Activated CD4-positive, alpha-beta memory T cell treated with anti-CD3 and anti-CD28 coated beads for 36 hours (primary cell): ENCODE results near the gene TTLL12. TPM values are rescaled to one million over a fixed set of nuclear protein-coding genes. Genes with fewer than 3 reads are reported as not detected.
A peak's percentile ranks its signal among the peaks of the same experiment; 100 is the strongest.

Experiments
- CTCF ChIA-PET: fragments of 350-600 bp; sonication (Branson Sonifier 250); formaldehyde crosslinking; loops from one replicate; lab custom pipeline; 2021; ENCODE audit warnings: antibody characterized with exemption, inconsistent platforms; lab: Charles Lee
- POLR2A ChIA-PET: fragments of 350-600 bp; sonication (Branson Sonifier 250); formaldehyde crosslinking; loops from one replicate; lab custom pipeline; 2021; ENCODE audit warnings: antibody characterized with exemption; lab: Charles Lee
- DNase-seq: peaks from one replicate; pipeline ENCODE4 v3.0.0-alpha.2; 2020
- H3K27ac Mint-ChIP-seq: one replicate; pipeline ENCODE4 v1.8.0; 2021; ENCODE audit warnings: mixed read lengths
- H3K27me3 Mint-ChIP-seq: one replicate; pipeline ENCODE4 v1.8.0; 2021; ENCODE audit warnings: mixed read lengths
- H3K36me3 Mint-ChIP-seq: one replicate; pipeline ENCODE4 v1.8.0; 2021; ENCODE audit warnings: mixed read lengths
- H3K4me1 Mint-ChIP-seq: one replicate; pipeline ENCODE4 v1.8.0; 2021; ENCODE audit warnings: low read depth, mixed read lengths
- H3K4me3 Mint-ChIP-seq: one replicate; pipeline ENCODE4 v1.8.0; 2021; ENCODE audit warnings: mild to moderate bottlenecking, mixed read lengths
- H3K9me3 Mint-ChIP-seq: one replicate; pipeline ENCODE4 v1.8.0; 2021; ENCODE audit warnings: mixed read lengths
- intact Hi-C: fragments of 100-400 bp; cut with micrococcal nuclease; formaldehyde crosslinking; loops from one replicate; pipeline ENCODE4 v1.15.1; 2023
- total RNA-seq, 2 experiments: library from RNA; stranded (reverse); gene quantifications; one replicate each; pipeline ENCODE4 v1.2.3, GENCODE V29; 2021

TTLL12 gene
- total RNA-seq = 10 to 100 TPM; 64.4 to 67.0 TPM

- H3K27me3 Mint-ChIP-seq = no peaks in the 10 kb centered on the region
- peaks cover 21% of the 10 kb centered on the region for H3K4me1 Mint-ChIP-seq
- H3K4me3 Mint-ChIP-seq = peak within 1 kb of the TSS; percentile 84
- H3K9me3 Mint-ChIP-seq = peaks cover 2% of the 10 kb centered on the region
- peak within 1 kb of the TSS; percentile 93 for H3K27ac Mint-ChIP-seq
- peaks cover 8% of the 10 kb centered on the region for H3K36me3 Mint-ChIP-seq
- intact Hi-C loops = loop anchor here (2.0 to 10.0 kb wide), 3 partner anchors 34 to 330 kb away; partner anchors contain the start of genes ARFGAP3 and TSPO
- ChIA-PET POLR2A (interaction anchor here (1.2 to 1.8 kb wide), 3 partner anchors 34 to 538 kb away, joined by 3 to 8 read pairs (median 4); partner anchors contain the start of gene TSPO), CTCF (interaction anchor here (1.2 to 1.8 kb wide), 5 partner anchors 14 to 807 kb away, joined by 3 to 9 read pairs (median 5); no protein-coding TSS in a partner anchor)
- DNase-seq = peak; percentile 66
These were observed at the start of gene TTLL12 for GRCh38 chr22:43186272-43187170. Gene TTLL12, minus strand, starts transcription at chr22:43187134. Its CDS starts 65 bp downstream, at chr22:43187069.

- Mint-ChIP-seq H3K4me3 (no peak overlapping the region), H3K9me3 (no peaks in the 10 kb centered on the region), H3K36me3 (no peaks in the 10 kb centered on the region), H3K27ac (no peak overlapping the region), H3K27me3 (no peaks in the 10 kb centered on the region), H3K4me1 (peaks cover 2% of the 10 kb centered on the region)
- ChIA-PET POLR2A (no interaction called here), CTCF (no interaction called here)
- intact Hi-C loops = no loop called here
- no peak for DNase-seq
These were observed 48.8 kb upstream of the TTLL12 start for GRCh38 chr22:43235445-43236409.

DNA sequence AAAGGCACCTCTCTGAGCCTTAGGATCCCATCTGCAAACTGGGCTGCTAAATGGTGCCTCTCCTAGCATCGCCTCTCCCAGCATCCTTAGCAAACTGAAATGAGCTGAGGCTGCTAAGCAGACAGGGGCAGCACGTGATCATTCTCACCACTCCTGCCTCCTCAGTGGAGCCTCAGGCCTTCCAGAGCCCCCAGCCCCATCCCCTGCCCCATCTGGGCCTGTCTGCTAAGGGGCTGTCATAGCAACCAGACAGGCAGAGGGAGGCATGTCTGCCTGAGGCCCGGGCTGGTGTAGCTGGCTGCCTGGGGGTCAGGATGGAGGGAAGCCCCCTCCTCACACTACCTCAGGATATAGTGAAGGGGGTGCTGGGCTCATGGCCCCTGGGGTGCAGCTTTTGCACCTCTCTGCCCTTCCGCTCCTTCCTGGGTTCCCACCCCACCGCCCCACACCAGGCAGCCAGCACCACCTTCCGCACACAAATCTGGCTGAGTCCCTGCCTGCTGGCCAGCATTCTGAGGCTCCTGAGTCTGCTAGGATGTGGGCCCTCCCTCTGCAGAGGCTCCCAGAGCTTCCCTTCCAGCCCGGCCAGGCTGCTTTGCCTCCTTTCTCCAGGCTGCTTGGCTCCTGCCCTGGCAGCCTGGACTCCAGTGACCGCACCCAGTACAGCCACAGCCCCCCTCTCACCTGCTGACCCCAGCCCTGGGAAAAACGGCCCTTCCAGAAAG lies 47.5 kb upstream of the TTLL12 start:
- H3K4me3 Mint-ChIP-seq = no peak overlapping the region
- CTCF ChIA-PET = interaction anchor here (0.6 to 1.2 kb wide), 3 partner anchors 112 to 428 kb away, joined by 3 read pairs; no protein-coding TSS in a partner anchor

DNA sequence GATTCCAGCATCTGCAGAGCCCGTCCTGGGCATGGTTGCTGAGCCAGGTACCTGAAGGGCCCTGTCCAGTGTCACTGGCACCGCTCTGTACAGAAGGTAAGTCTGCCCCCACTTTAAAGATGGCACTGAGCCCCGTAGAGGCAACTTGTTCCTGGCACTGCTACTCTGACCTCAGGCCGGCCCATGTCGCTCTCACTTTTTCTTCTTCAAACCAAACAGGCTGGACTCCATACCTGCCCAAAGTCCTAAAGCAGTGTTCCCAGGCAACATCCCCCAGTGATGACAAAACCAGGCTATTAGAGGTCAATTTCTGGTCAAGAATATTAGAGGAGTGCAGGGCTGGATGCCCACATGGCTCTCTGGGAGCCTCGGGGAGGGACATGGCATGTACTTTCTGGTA lies 46.6 kb upstream of the TTLL12 start:
- no peak for DNase-seq
- no peak overlapping the region for H3K4me3 Mint-ChIP-seq
- ChIA-PET POLR2A (no interaction called here), CTCF (interaction anchor here (0.6 to 5.5 kb wide), 4 partner anchors 9 to 153 kb away, joined by 3 to 119 read pairs (median 22); no protein-coding TSS in a partner anchor)
- peaks cover 2% of the 10 kb centered on the region for H3K4me1 Mint-ChIP-seq
- H3K36me3 Mint-ChIP-seq = no peaks in the 10 kb centered on the region
- H3K27me3 Mint-ChIP-seq = no peaks in the 10 kb centered on the region
- no peak overlapping the region for H3K27ac Mint-ChIP-seq
- H3K9me3 Mint-ChIP-seq = no peaks in the 10 kb centered on the region
- intact Hi-C loops = loop anchor here (5.0 kb wide), 1 partner anchor 39 kb away; no protein-coding TSS in a partner anchor

More for the DNA sequence above, 47.5 kb upstream of the TTLL12 start:
- Mint-ChIP-seq H3K4me1 (peaks cover 2% of the 10 kb centered on the region), H3K9me3 (no peaks in the 10 kb centered on the region), H3K36me3 (no peaks in the 10 kb centered on the region), H3K27me3 (no peaks in the 10 kb centered on the region), H3K27ac (no peak overlapping the region)
- intact Hi-C loops = loop anchor here (5.0 kb wide), 1 partner anchor 38 kb away; no protein-coding TSS in a partner anchor
- DNase-seq = no peak
- POLR2A ChIA-PET = no interaction called here

GRCh38 chr22:43232445-43232844 lies 45.5 kb upstream of the TTLL12 start:
- intact Hi-C loops = loop anchor here (5.0 kb wide), 1 partner anchor 40 kb away; no protein-coding TSS in a partner anchor
- H3K27me3 Mint-ChIP-seq = no peaks in the 10 kb centered on the region
- no peaks in the 10 kb centered on the region for H3K9me3 Mint-ChIP-seq
- H3K4me3 Mint-ChIP-seq = no peak overlapping the region
- H3K4me1 Mint-ChIP-seq = peaks cover 2% of the 10 kb centered on the region
- ChIA-PET CTCF (interaction anchor here (0.8 to 5.5 kb wide), 14 partner anchors 8 to 154 kb away, joined by 3 to 119 read pairs (median 4); no protein-coding TSS in a partner anchor), POLR2A (no interaction called here)
- no peak overlapping the region for H3K27ac Mint-ChIP-seq
- no peak for DNase-seq
- H3K36me3 Mint-ChIP-seq = no peaks in the 10 kb centered on the region

DNA sequence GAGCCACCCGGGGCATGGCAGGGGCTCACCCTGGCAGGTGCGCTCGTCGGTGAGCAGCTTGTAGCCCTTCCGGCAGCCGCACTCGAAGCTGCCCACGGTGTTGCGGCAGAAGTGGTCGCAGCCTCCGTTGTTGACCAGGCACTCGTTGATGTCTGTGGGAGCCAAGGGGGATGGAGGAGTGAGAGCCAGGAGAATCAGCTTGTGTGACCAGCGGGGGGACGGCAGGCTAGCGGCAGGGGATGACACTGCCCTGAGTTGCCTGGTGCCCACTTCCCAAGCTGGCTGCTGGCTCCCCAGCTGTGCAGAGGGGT lies 44.7 kb upstream of the TTLL12 start:
- Mint-ChIP-seq H3K4me3 (no peak overlapping the region), H3K9me3 (no peaks in the 10 kb centered on the region), H3K36me3 (no peaks in the 10 kb centered on the region), H3K27ac (no peak overlapping the region), H3K4me1 (peaks cover 2% of the 10 kb centered on the region), H3K27me3 (no peaks in the 10 kb centered on the region)
- POLR2A ChIA-PET = interaction anchor here (0.6 to 1.2 kb wide), 2 partner anchors 28 to 148 kb away, joined by 3 read pairs; no protein-coding TSS in a partner anchor
- CTCF ChIA-PET = interaction anchor here (0.6 to 5.5 kb wide), 26 partner anchors 9 to 1487 kb away, joined by 3 to 119 read pairs (median 4); partner anchors contain the start of gene SCUBE1
- no peak for DNase-seq
- intact Hi-C loops = loop anchor here (1.0 to 5.0 kb wide), 3 partner anchors 41 to 154 kb away; no protein-coding TSS in a partner anchor

DNA sequence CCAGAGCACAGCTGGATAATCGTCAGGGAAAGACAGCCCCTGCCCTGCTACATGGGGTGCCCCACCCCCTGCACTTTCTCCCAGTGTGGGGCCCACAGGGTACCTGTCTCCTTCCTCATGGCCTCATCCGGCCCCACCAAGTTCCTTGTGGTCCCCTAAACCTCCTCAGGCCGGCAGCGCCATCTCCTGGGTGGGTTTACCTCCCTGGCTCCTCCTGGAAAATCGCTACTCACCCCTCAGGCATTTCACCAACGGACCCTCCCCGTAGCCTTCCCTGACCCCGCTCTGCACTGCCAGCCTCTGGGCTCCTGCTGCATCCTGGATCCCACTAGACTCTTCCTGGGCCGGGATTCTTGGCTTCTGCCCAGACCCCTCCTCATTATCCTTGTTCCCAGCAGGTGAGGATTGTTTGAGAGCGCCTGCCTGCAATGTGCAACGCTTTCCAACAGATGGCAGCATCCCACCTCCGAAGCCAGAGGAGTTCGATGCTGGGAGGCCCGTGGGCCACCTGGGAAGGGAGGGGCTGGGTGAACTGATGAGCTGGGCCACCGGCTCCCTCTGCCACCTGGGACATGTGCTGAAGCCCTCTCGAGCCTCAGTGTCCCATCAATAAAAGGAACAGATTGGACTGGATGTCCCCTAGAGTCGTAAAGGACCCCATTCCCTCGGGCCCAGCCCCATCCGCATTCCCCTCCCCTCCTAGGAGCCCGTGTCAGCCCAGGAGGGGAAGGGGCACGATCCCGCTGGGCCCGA lies 44.2 kb upstream of the TTLL12 start:
- CTCF ChIA-PET = interaction anchor here (0.6 to 5.5 kb wide), 25 partner anchors 9 to 1487 kb away, joined by 3 to 119 read pairs (median 4); partner anchors contain the start of gene SCUBE1
- H3K27ac Mint-ChIP-seq = no peak overlapping the region

GRCh38 chr22:43230571-43230970 lies 43.6 kb upstream of the TTLL12 start:
- intact Hi-C loops = loop anchor here (5.0 kb wide), 1 partner anchor 42 kb away; no protein-coding TSS in a partner anchor
- POLR2A ChIA-PET = interaction anchor here (1.2 kb wide), 1 partner anchor 149 kb away, joined by 3 read pairs; no protein-coding TSS in a partner anchor
- Mint-ChIP-seq H3K4me1 (peaks cover 2% of the 10 kb centered on the region), H3K4me3 (no peak overlapping the region), H3K27me3 (no peaks in the 10 kb centered on the region), H3K9me3 (no peaks in the 10 kb centered on the region), H3K36me3 (no peaks in the 10 kb centered on the region), H3K27ac (no peak overlapping the region)
- CTCF ChIA-PET = interaction anchor here (5.1 to 5.5 kb wide), 2 partner anchors 116 to 156 kb away, joined by 41 to 119 read pairs; no protein-coding TSS in a partner anchor
- no peak for DNase-seq

More for the DNA sequence above, 44.2 kb upstream of the TTLL12 start:
- Mint-ChIP-seq H3K4me1 (peaks cover 2% of the 10 kb centered on the region), H3K9me3 (no peaks in the 10 kb centered on the region), H3K4me3 (no peak overlapping the region), H3K36me3 (no peaks in the 10 kb centered on the region), H3K27me3 (no peaks in the 10 kb centered on the region)
- intact Hi-C loops = loop anchor here (1.0 to 5.0 kb wide), 3 partner anchors 41 to 154 kb away; no protein-coding TSS in a partner anchor
- POLR2A ChIA-PET = interaction anchor here (0.6 to 1.2 kb wide), 2 partner anchors 29 to 148 kb away, joined by 3 read pairs; no protein-coding TSS in a partner anchor
- peak; percentile 75 for DNase-seq

DNA sequence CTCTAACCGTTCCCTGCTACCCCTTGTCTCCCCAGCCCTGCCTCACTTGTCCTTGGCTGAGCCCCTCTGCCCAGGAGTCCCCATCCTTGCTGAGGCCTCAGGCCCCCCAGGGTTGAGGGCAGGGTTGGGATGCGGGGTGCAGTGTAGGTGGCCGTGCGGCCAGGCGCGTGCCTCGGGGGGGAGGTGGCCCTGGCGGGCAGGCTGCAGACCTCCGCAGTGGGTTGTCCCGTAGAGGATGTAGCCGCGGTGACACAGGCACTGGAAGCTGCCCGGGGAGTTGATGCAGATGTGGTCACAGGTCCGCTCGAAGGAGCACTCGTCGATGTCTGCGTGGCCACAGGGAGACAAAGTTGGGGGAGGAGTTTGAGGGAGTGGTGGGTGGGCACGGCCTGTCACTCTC lies 41.9 kb upstream of the TTLL12 start:
- Mint-ChIP-seq H3K36me3 (no peaks in the 10 kb centered on the region), H3K27me3 (no peaks in the 10 kb centered on the region), H3K4me1 (peaks cover 2% of the 10 kb centered on the region), H3K4me3 (no peak overlapping the region), H3K9me3 (no peaks in the 10 kb centered on the region), H3K27ac (no peak overlapping the region)
- DNase-seq = no peak
- ChIA-PET POLR2A (no interaction called here), CTCF (interaction anchor here (1.1 to 5.5 kb wide), 4 partner anchors 25 to 157 kb away, joined by 3 to 119 read pairs (median 23); partner anchors contain the start of gene TTLL12)
- intact Hi-C loops = no loop called here

DNA sequence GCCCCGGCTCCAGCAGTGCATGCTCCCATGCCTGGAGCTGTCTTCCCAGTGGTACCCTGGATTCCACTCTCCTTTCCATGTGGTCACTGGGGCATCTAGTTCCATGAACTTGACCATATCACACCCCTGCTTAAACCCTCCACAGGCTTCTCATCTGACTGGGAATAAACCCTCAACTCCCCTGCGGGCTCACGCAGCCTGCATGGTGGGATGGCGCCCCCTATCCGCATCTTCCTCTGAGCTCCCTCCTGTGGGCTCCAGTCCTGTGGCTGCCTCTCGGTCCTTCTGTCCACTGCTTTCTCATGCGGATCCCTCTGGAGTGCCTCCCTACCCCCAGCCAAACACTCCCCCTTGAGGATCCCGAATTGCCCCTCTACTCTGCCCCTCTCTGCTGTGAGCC lies 41.4 kb upstream of the TTLL12 start:
- H3K27me3 Mint-ChIP-seq = no peaks in the 10 kb centered on the region
- CTCF ChIA-PET = interaction anchor here (1.6 to 5.5 kb wide), 2 partner anchors 41 to 118 kb away, joined by 5 to 119 read pairs; partner anchors contain the start of gene TTLL12
- H3K4me3 Mint-ChIP-seq = no peak overlapping the region
- peak; percentile 47 for DNase-seq
- H3K9me3 Mint-ChIP-seq = no peaks in the 10 kb centered on the region
- POLR2A ChIA-PET = no interaction called here
- intact Hi-C loops = no loop called here
- no peaks in the 10 kb centered on the region for H3K36me3 Mint-ChIP-seq
- peaks cover 2% of the 10 kb centered on the region for H3K4me1 Mint-ChIP-seq
- H3K27ac Mint-ChIP-seq = no peak overlapping the region
